BE2C (cell line): Measurements from ENCODE around the gene UCP3.

ENCODE experiments used
- DNase-seq: peaks from one replicate; pipeline ENCODE4 v3.0.0-alpha.2; 2020
- H3K27me3 ChIP-seq: fragments of 250-450 bp; sonication (Bioruptor Pico); 2 replicates; pipeline ENCODE4 v1.5.1; 2020; ENCODE audit warnings: mild to moderate bottlenecking
- H3K36me3 ChIP-seq: fragments of 250-450 bp; sonication (Bioruptor Pico); 2 replicates; pipeline ENCODE4 v1.5.1; 2020; ENCODE audit warnings: mild to moderate bottlenecking
- H3K4me1 ChIP-seq: fragments of 250-450 bp; sonication (Bioruptor Pico); 2 replicates; pipeline ENCODE4 v1.5.1; 2020
- H3K4me3 ChIP-seq: 2 replicates; pipeline ENCODE4 v1.5.1; 2011; ENCODE audit warnings: low read depth, low read length
- H3K9me3 ChIP-seq: fragments of 250-450 bp; sonication (Bioruptor Pico); 2 replicates; pipeline ENCODE4 v1.5.1; 2020
- TF ChIP-seq, protein P1 (sequence below): IDR thresholded peaks from 2 replicates; pipeline ENCODE4 v1.5.1; 2012; ENCODE audit warnings: mild to moderate bottlenecking, low read depth, low read length

The UCP3 gene

DNA sequence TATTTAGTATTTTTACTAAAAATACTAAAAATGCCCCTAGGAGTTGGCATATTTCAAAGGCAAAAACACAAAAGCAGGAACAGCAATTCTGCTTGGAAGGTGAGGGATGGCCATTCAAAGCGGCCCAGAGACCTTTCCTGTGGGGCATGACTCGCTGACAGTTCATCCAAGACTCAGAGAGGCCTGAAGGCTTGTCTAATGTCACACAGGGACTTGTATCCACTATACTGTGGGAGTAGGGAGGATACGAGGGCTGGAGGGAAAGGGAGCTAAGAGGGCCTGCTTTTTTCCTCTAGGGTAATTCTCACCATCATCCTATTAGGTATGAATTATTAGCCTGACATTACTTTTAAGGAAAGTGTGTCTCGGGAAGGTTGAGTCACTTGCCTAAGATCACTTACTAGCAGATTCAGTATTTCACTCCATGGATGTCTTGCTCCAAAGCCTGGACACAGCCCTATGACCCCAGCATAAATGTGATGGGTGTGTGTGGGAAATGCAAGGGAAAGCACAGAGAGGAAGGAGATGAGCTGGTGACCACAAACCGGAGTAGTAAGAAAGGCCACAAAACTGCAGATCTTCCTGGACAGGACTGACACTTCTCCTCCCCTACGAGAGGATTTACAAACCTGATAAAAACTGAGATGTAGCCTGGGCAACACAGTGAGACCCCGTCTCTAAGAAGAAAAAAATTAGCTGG is 16.7 kb upstream of the UCP3 start:
- H3K4me3 ChIP-seq = no peak overlapping the region
- no peaks in the 10 kb centered on the region; the same call in none of the 2 replicates for H3K36me3 ChIP-seq
- TF ChIP-seq, protein P1, sequence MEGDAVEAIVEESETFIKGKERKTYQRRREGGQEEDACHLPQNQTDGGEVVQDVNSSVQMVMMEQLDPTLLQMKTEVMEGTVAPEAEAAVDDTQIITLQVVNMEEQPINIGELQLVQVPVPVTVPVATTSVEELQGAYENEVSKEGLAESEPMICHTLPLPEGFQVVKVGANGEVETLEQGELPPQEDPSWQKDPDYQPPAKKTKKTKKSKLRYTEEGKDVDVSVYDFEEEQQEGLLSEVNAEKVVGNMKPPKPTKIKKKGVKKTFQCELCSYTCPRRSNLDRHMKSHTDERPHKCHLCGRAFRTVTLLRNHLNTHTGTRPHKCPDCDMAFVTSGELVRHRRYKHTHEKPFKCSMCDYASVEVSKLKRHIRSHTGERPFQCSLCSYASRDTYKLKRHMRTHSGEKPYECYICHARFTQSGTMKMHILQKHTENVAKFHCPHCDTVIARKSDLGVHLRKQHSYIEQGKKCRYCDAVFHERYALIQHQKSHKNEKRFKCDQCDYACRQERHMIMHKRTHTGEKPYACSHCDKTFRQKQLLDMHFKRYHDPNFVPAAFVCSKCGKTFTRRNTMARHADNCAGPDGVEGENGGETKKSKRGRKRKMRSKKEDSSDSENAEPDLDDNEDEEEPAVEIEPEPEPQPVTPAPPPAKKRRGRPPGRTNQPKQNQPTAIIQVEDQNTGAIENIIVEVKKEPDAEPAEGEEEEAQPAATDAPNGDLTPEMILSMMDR = no peak
- no peaks in the 10 kb centered on the region for H3K9me3 ChIP-seq
- no peaks in the 10 kb centered on the region for H3K27me3 ChIP-seq
- H3K4me1 ChIP-seq = no peaks in the 10 kb centered on the region
- DNase-seq = no peak

DNA sequence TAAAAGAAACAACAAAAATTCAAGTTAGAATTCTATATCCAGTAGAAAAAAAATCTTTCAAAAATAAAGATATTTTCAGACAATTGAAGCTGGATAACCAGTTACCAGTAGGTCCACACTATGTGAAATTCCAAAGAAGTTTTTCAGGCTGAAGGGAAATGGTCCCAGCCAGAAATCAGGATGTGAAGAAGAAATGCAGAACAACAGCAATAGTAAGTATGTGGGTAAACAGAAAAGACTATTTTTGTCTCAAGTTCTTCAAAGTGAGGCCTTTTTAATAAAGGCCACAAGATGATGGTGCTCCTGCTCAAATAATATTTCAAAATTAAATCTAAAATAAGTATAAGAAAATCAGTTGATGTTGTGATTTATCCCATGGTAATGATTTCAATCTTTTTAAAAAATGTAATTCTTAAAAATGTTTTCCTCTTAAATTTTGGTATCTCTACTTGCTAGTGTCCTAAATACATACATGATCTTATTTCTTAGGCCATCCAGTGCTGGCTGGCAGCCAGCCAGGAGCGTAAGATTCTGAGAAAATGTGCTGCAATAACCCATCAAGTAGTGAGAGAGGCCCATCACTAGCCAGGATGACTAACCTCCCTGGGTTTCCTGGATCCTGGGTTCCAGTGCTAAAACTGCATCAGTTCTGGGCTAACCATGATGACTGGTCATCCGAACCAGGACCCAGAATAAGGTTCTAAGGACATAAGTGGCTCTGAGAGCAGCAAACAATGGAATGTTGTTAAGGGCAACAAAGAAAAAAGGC is 15.6 kb upstream of the UCP3 start:
- no peak for DNase-seq

DNA sequence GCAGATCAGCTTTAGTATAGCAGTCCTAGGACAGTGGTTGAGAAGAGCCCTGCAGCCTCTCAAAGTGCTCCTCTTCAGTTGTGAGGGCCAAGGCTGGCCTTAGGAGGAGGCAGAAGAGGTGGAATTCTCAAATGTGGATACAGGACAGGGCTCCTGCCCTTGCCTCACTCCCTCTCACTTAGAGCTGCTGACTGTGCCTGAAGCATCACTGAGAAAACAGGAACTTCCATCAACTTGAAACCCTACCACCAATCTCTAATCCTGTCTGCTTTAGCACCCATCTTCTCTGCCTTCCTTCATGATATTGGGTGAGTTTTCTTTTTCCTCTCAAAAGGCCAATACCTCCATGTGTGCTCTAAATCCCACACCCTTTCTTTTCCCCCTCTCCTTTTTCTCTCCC is 14.4 kb upstream of the UCP3 start:
- H3K27me3 ChIP-seq = no peaks in the 10 kb centered on the region
- H3K9me3 ChIP-seq = no peaks in the 10 kb centered on the region
- peaks cover 7% of the 10 kb centered on the region for H3K36me3 ChIP-seq
- DNase-seq = no peak
- H3K4me1 ChIP-seq = no peaks in the 10 kb centered on the region
- TF ChIP-seq, protein P1 = no peak
- no peak overlapping the region for H3K4me3 ChIP-seq

More for the DNA sequence above, 15.6 kb upstream of the UCP3 start:
- TF ChIP-seq, protein P1 = no peak
- Histone ChIP-seq H3K27me3 (no peaks in the 10 kb centered on the region), H3K4me3 (no peak overlapping the region), H3K4me1 (no peaks in the 10 kb centered on the region), H3K9me3 (no peaks in the 10 kb centered on the region), H3K36me3 (peaks cover 7% of the 10 kb centered on the region)

DNA sequence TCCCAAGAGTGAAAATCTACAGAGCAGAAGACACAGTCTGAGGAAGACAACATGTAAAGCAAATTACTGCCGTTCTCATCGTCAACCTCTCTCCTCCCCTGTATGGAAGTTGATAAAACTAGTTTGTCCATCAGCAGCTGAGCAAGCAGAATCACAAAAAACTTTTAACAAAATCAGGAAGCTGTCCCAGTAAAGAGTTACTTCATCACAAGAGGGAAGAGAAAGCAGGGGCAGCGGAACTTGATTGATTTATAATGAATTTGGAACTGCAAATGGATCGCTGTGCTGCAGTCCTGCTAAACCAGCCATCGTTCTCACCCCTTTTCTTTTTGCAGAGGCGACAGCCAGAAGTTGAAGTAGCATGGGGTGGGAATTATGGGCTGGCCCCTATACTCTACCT is 13.7 kb upstream of the UCP3 start:
- Histone ChIP-seq H3K9me3 (no peaks in the 10 kb centered on the region), H3K4me1 (no peaks in the 10 kb centered on the region), H3K27me3 (no peaks in the 10 kb centered on the region), H3K4me3 (no peak overlapping the region), H3K36me3 (peaks cover 7% of the 10 kb centered on the region)
- no peak for DNase-seq
- TF ChIP-seq, protein P1 = no peak

DNA sequence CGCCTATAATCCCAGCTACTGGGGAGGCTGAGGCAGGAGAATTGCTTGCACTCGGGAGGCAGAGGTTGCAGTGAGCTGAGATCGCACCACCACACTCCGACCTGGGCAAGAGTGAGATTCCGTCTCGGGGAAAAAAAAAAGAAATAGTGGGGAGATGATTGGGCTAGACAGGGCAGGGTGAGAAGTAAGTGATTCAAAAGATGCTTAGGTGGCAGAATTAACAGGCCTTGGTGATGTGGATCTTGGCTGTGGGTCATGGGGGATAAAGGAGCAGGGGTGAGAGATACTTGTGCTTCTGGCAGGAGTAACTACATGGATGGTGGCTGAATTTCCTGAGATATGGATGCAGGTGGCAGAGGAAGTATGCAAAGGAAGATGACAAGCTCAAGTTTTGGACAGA is 13.1 kb upstream of the UCP3 start:
- TF ChIP-seq, protein P1 = no peak
- DNase-seq = no peak
- Histone ChIP-seq H3K4me1 (no peaks in the 10 kb centered on the region), H3K27me3 (no peaks in the 10 kb centered on the region), H3K9me3 (no peaks in the 10 kb centered on the region), H3K36me3 (peaks cover 7% of the 10 kb centered on the region), H3K4me3 (no peak overlapping the region)

DNA sequence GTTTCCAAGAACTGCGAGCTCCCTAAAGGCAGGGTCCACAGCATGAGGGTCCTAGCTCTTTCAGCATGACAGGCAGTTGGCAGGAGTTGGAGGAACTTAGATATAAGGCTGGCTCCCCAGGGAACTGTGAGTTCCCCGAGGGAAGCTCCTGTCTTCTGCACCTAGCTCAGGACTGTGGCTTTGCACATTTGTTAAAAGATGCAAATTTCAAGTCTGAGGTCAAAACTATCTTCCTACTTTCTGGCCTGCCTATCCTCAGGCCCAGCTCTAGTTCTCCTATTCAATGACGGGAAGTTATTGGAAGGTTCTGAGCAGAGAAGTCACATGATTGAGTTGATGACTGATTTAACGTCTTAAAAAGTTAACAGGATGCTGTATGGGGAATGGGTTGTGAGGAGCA is 11.7 kb upstream of the UCP3 start:
- Histone ChIP-seq H3K9me3 (no peaks in the 10 kb centered on the region), H3K27me3 (no peaks in the 10 kb centered on the region), H3K36me3 (peaks cover 16% of the 10 kb centered on the region), H3K4me3 (no peak overlapping the region), H3K4me1 (no peaks in the 10 kb centered on the region)
- no peak for DNase-seq
- TF ChIP-seq, protein P1 = no peak
